ENCODE data around the gene TMEM212.
"Not testable (repeated sequence)": the region's sequence is repeated elsewhere in the genome, so short reads cannot be mapped to it uniquely, and the experiment has no call there.

Gene TMEM212

GRCh38 chr3:171895291-171895690 is 52.1 kb downstream of the TMEM212 start:
- FAIRE-seq = no peak

- no peak for FAIRE-seq
These were observed 52.8 kb downstream of the TMEM212 start for GRCh38 chr3:171895900-171896299.

GRCh38 chr3:171896316-171896715 is 53.2 kb downstream of the TMEM212 start:
- no peak for FAIRE-seq

GRCh38 chr3:171898192-171898591 is 55.0 kb downstream of the TMEM212 start:
- FAIRE-seq = no peak

- no peak for FAIRE-seq
These were observed 57.3 kb downstream of the TMEM212 start for GRCh38 chr3:171900446-171900845.

DNA sequence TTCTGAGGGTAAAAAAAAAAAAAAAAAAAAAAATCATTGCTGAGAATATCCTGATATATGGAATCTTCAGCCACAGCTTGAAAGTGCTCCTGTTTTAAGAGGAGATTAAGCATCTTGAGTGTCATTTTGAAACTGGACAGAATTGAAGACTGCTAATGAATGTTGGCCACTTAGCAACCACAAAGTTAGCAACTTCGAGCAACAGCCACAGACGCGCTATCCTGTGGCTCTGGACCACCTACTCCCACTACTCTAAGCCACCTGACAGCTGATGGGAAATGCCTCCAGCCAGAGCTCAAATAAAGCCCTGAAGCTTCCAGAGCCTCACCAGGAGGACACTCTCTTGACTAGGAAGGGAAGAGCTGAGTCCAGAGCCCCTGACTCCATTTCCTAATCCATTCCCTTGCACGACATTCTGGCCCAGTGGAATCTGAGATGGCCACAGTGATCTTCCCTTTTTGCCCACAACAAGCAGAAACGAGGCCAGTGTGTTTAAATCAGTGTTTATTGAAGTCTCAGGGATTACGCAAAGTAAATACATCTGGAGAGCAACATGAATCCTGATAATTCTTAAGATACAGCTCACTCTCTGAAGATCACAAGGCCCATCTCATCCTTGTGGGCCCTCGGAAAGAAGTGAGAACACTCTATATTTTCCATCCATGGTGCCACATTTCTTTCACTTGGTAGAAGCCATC is 58.6 kb downstream of the TMEM212 start:
- FAIRE-seq = no peak

DNA sequence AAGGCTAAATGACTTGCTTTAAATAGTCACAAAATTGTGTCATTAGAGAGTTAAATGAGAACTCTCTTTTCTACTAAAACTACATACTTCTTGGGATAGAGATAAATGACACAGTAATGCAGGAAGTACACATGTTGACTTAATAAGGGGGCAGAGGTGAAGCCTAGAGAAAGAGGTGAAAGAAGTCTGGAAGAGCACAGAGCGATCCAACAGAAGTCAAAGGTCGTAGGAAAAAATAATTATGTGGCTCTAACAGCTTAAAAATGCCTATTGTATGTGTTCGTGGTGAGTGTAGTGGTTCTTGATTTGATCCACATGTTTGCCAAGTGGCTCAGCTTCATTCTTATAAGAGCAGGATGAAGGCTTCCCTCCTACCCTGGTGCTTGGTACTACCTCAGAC is 61.7 kb downstream of the TMEM212 start:
- no peak for FAIRE-seq

DNA sequence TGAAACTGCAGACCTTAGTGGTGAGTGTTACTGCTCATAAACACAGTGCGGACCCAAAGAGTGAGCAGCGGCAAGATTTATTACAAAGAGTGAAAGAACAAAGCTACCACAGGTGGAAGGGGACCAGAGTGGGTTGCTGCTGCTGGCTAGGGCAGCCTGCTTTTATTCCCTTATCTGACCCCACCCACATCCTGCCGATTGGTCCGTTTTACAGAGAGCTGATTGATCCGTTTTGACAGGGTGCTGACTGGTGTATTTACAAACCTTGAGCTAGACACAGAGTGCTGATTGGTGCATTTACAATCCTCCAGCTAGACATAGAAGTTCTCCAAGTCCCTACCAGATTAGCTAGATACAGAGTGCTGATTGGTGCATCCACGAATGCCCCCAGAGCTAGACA is 63.4 kb downstream of the TMEM212 start:
- not testable (repeated sequence) for FAIRE-seq

DNA sequence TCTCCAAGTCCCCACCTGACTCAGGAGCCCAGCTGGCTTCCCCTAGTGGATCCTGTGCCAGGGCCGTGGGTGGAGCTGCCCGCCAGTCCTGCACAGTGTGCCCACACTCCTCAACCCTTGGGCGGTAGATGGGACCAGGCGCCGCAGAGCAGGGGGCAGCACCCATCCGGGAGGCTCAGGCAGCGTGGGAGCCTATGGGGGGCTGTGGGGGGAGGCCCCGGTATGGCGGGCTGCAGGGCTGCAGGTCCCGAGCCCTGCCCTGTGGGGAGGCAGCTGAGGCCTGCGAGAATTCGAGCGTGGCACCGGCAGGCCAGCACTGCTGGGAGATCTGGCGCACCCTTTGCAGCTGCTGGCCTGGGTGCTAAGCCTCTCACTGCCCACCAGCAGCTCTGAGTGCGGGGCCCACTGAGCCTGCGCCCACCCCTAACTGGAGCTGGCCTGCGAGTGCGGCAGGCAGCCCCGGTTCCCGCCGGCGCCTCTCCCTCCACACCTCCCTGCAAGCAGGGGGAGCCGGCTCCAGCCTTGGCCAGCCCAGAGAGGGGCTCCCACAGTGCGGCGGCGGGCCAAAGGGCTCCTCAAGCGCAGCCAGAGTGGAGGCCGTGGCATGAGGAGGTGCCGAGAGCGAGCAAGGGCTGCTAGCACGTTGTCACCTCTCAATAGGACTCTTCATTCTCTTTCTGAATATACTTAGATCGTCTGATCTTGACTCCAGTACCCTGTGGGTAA is 64.0 kb downstream of the TMEM212 start:
- FAIRE-seq = no peak

- no peak for FAIRE-seq
These were observed 64.6 kb downstream of the TMEM212 start for GRCh38 chr3:171907761-171908160.

DNA sequence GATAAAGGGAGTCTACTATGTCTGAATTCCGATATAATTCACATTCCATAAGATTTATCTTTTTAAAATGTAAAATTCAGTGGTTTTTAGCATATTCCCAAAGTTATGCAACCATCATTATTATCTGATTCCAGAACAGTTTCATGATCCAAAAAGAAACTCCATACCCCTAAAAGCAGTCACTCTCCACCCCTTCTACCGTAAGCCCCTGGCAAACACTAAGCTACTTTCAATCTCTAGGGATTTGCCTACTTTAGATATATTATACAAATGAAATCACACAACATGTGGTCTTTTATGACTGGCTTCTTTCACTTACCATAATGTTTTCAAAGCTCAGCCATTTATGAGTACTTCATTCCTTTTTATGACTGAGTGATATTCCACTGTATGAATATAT is 65.6 kb downstream of the TMEM212 start:
- FAIRE-seq = no peak
